Lung (tissue), 12 donors: Measurements from ENCODE around the gene APOO. TPM values are rescaled to one million over a fixed set of nuclear protein-coding genes. Genes with fewer than 3 reads are reported as not detected.

Source experiments
- ATAC-seq: fragments of 200-7000 bp; cut with Tn5 transposase; one replicate; pipeline ENCODE4 v1.9.1; 2020; ENCODE audit warnings: moderate number of reproducible peaks; ENCODE audit not compliant: insufficient read depth, low FRiP score
- DNase-seq, 3 donors: peaks; one replicate each; pipeline ENCODE4 v3.0.0-alpha.2; 2013 to 2017
- H3K27ac ChIP-seq, 2 donors: one replicate each; pipeline ENCODE4 v1.5.1; 2013; ENCODE audit warnings: mild to moderate bottlenecking in 2 of 2, moderate library complexity in 2 of 2, control low read depth in 1 of 2, inconsistent platforms in 1 of 2, low read depth in 1 of 2, low read length in 1 of 2
- H3K27me3 ChIP-seq, 3 donors: one replicate each; pipeline ENCODE4 v1.5.1; 2013; ENCODE audit warnings: low read length in 2 of 3; ENCODE audit not compliant: control insufficient read depth in 3 of 3, insufficient read depth in 3 of 3
- H3K36me3 ChIP-seq, 4 donors: one replicate each; pipeline ENCODE4 v1.5.1; 2013; ENCODE audit warnings: low read length in 4 of 4, mild to moderate bottlenecking in 1 of 4, moderate library complexity in 1 of 4; ENCODE audit not compliant: control insufficient read depth in 4 of 4, insufficient read depth in 4 of 4
- H3K4me1 ChIP-seq, 5 donors: one replicate each; pipeline ENCODE4 v1.5.1; 2013; ENCODE audit warnings: low read length in 5 of 5, mild to moderate bottlenecking in 2 of 5, moderate library complexity in 1 of 5; ENCODE audit not compliant: control insufficient read depth in 5 of 5, insufficient read depth in 5 of 5
- H3K4me3 ChIP-seq: one replicate; pipeline ENCODE4 v1.5.1; 2013; ENCODE audit warnings: mild to moderate bottlenecking, control low read depth, moderate library complexity
- H3K9ac ChIP-seq, 2 donors: one replicate each; pipeline ENCODE4 v1.5.1; 2013; ENCODE audit warnings: low read length in 2 of 2, control low read depth in 1 of 2; ENCODE audit not compliant: insufficient read depth in 1 of 2
- H3K9me3 ChIP-seq, 4 donors: one replicate each; pipeline ENCODE4 v1.5.1; 2013; ENCODE audit warnings: low read length in 3 of 4, mild to moderate bottlenecking in 1 of 4, moderate library complexity in 1 of 4; ENCODE audit not compliant: control insufficient read depth in 4 of 4, insufficient read depth in 3 of 4
- WGBS, 2 donors: extraction: QIAGEN DNeasy Blood & Tissue Kit; methylation state at CpG; one replicate each; pipeline ENCODE4 v1.1.7; 2013; 5-methylcytosine and 5-hydroxymethylcytosine counted together
- polyA plus RNA-seq, 2 donors: library from polyadenylated mRNA; stranded (reverse); fragments of 200-250 nt; gene quantifications; one replicate each; pipeline ENCODE4 v1.2.1, GENCODE V29; 2013
- total RNA-seq, 2 donors: library from RNA; depleted of rRNA in 1 of 2; stranded (reverse); fragments of >200 nt in 1 of 2; gene quantifications; one replicate each; pipeline ENCODE4 v1.2.1, GENCODE V29; 2014 to 2021
- TF ChIP-seq, protein P1 (sequence below): IDR thresholded peaks from 2 replicates; pipeline ENCODE4 v1.5.1; 2012; ENCODE audit warnings: mild to moderate bottlenecking; ENCODE audit errors: control extremely low read depth, extremely low read depth
- donor health status: control.
- donor health status: control.
- donor health status: Bipolar disorder and iron deficiency.
- donor health status: healthy.
- donor health status: DM: yes; HTN: yes; CAD: no.

Gene APOO
- total and polyA plus RNA-seq, 4 donors = 8.9 to 25.0 (median 22.6) TPM

DNA sequence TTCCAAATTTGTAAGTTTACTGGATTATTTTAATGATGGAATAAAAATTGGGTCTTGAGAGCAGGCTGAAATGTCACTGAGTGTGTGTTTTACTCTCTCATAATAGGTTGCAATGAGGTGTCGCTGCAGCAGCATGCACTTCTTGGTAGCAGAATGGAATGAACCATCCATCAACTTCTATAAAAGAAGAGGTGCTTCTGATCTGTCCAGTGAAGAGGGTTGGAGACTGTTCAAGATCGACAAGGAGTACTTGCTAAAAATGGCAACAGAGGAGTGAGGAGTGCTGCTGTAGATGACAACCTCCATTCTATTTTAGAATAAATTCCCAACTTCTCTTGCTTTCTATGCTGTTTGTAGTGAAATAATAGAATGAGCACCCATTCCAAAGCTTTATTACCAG lies 122.2 kb downstream of the APOO start:
- 57 to 89% methylated on average over 2 of the region's 2 CpGs for WGBS, 2 donors
- DNase-seq (no peak), ATAC-seq (no peak)
- H3K4me3 ChIP-seq = no peak overlapping the region
- no peaks in the 10 kb centered on the region for H3K4me1 ChIP-seq
- TF ChIP-seq, protein P1, sequence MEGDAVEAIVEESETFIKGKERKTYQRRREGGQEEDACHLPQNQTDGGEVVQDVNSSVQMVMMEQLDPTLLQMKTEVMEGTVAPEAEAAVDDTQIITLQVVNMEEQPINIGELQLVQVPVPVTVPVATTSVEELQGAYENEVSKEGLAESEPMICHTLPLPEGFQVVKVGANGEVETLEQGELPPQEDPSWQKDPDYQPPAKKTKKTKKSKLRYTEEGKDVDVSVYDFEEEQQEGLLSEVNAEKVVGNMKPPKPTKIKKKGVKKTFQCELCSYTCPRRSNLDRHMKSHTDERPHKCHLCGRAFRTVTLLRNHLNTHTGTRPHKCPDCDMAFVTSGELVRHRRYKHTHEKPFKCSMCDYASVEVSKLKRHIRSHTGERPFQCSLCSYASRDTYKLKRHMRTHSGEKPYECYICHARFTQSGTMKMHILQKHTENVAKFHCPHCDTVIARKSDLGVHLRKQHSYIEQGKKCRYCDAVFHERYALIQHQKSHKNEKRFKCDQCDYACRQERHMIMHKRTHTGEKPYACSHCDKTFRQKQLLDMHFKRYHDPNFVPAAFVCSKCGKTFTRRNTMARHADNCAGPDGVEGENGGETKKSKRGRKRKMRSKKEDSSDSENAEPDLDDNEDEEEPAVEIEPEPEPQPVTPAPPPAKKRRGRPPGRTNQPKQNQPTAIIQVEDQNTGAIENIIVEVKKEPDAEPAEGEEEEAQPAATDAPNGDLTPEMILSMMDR = no peak
- no peaks in the 10 kb centered on the region for H3K9me3 ChIP-seq
- H3K27ac ChIP-seq = no peak overlapping the region
- no peak overlapping the region for H3K9ac ChIP-seq
- peaks cover 0 to 3% (median 0%) of the 10 kb centered on the region in 3 donors for H3K27me3 ChIP-seq
- H3K36me3 ChIP-seq = peaks cover 0 to 11% (median 5%) of the 10 kb centered on the region in 4 donors

DNA sequence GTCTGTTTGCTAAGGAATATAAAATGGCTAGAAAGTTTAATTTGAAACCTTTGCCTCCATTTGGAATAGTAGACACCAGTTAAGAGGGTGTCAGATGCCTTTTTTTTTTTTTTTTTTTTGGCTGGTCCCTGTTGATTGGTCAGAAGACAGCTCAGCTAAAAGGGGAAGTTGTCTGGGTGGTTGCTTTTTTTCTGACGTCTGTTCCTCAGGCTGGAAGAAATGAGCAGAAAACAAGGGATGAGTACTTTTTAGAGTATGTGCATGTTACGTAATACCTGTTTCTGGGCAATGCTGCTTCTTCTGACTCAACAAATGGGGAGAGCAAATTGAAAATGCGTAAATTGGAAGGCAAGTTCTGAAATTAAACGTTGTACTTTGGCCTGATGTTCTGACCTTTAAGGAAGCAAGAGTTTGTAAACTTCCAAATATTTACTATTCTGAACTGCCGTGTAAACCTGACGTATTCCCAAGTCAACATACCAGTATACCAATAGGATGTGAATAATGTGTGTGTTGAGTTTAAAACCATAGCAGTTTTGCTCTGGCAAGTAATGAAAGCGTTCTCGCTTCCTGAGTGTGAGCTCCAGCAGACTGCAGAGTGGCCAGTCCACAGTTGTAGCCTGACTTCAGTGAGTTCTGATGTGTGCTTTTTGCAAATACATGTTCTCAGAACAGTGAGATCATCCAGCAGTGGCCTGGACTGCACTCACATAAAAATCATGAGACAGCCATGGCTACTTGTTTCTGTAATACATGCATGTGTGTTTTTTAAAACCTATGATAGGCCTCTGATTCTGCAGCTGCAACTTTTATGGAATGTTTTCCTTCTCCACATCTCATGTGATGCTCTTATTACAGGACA lies 123.0 kb downstream of the APOO start:
- peak overlapping the region; percentile 16 to 63 for H3K9ac ChIP-seq
- DNase-seq = peak in 1 of 3 donors; percentile 42
- no peak for ATAC-seq
- WGBS, 2 donors = 25 to 45% methylated on average over 8 of the region's 8 CpGs
- no peaks in the 10 kb centered on the region for H3K4me1 ChIP-seq
- TF ChIP-seq, protein P1 = no peak
- H3K27ac ChIP-seq = peak overlapping the region; percentile 84 to 98
- H3K36me3 ChIP-seq = peaks cover 0 to 11% (median 5%) of the 10 kb centered on the region in 4 donors
- peak overlapping the region; percentile 22 for H3K4me3 ChIP-seq
- H3K9me3 ChIP-seq = no peaks in the 10 kb centered on the region
- H3K27me3 ChIP-seq = peaks cover 0 to 3% (median 0%) of the 10 kb centered on the region in 3 donors

GRCh38 chrX:23783589-23784469 lies 123.9 kb downstream of the APOO start:
- H3K27ac ChIP-seq = peak overlapping the region; percentile 97 to 98
- peaks cover 0 to 3% (median 0%) of the 10 kb centered on the region in 3 donors for H3K27me3 ChIP-seq
- H3K4me3 ChIP-seq = peak overlapping the region; percentile 53
- TF ChIP-seq, protein P1 = no peak
- H3K9me3 ChIP-seq = no peaks in the 10 kb centered on the region
- peaks cover 0 to 11% (median 5%) of the 10 kb centered on the region in 4 donors for H3K36me3 ChIP-seq
- 10 to 39% methylated on average over 21 of the region's 21 CpGs for WGBS, 2 donors
- H3K9ac ChIP-seq = peak overlapping the region; percentile 41 to 63
- peak in 2 of 3 donors; percentile 44 to 50 for DNase-seq
- ATAC-seq = no peak
- H3K4me1 ChIP-seq = no peaks in the 10 kb centered on the region

Other genes starting within 250 kb of the APOO start
- gene PRDX4, start 240.4 kb downstream of the APOO start, total RNA-seq = 100 to 1,000 TPM in 1 of 2 donors, 10 to 100 TPM in 1; 52.4 to 109 TPM
- gene PRDX4, start 240.4 kb downstream of the APOO start, polyA plus RNA-seq = 100 to 1,000 TPM in 1 of 2 donors, 10 to 100 TPM in 1; 57.6 to 160 TPM
- 10 to 100 TPM; 30.5 to 46.7 TPM for gene ACOT9, start 164.7 kb downstream of the APOO start, total RNA-seq
- gene ACOT9, start 164.7 kb downstream of the APOO start, polyA plus RNA-seq = 10 to 100 TPM; 44.0 to 46.2 TPM
- gene SAT1, start 124.8 kb downstream of the APOO start, total RNA-seq = 100 to 1,000 TPM; 606 to 620 TPM
- 1,000 to 10,000 TPM; 1,806 to 2,339 TPM for gene SAT1, start 124.8 kb downstream of the APOO start, polyA plus RNA-seq
- gene CXorf58, start 68 bp upstream of the APOO start, total RNA-seq = under 1 TPM in 1 of 2 donors, not detected in 1; 0.15 TPM
- under 1 TPM; 0.12 to 0.15 TPM for gene CXorf58, start 68 bp upstream of the APOO start, polyA plus RNA-seq
- gene KLHL15, start 119.2 kb upstream of the APOO start, total RNA-seq = 10 to 100 TPM in 1 of 2 donors, 1 to 10 TPM in 1; 5.5 to 18.9 TPM
- 1 to 10 TPM; 1.7 to 2.4 TPM for gene KLHL15, start 119.2 kb upstream of the APOO start, polyA plus RNA-seq
- 100 to 1,000 TPM; 138 to 249 TPM for gene EIF2S3, start 147.0 kb upstream of the APOO start, total RNA-seq
- gene EIF2S3, start 147.0 kb upstream of the APOO start, polyA plus RNA-seq = 10 to 100 TPM; 62.5 to 71.5 TPM
- 10 to 100 TPM; 56.7 to 72.4 TPM for gene ZFX, start 241.8 kb upstream of the APOO start, total RNA-seq
- gene ZFX, start 241.8 kb upstream of the APOO start, polyA plus RNA-seq = 1 to 10 TPM; 7.5 to 8.3 TPM